Endometrium (tissue), 2 donors: ENCODE data around the gene TBC1D5.
"Not testable (repeated sequence)": the region's sequence is repeated elsewhere in the genome, so short reads cannot be mapped to it uniquely, and the experiment has no call there.

Source experiments
- FAIRE-seq: peaks from 2 replicates; lab custom pipeline; 2012; peaks lifted over from hg19 to GRCh38; lab: Jason Lieb, UNC
- donor health status: control.
- donor health status: control.

TBC1D5 gene

GRCh38 chr3:17642474-17642873 lies 100.0 kb downstream of the TBC1D5 start:
- FAIRE-seq = no peak

GRCh38 chr3:17640466-17640865 lies 102.0 kb downstream of the TBC1D5 start:
- FAIRE-seq = no peak

GRCh38 chr3:17639765-17640164 lies 102.7 kb downstream of the TBC1D5 start:
- no peak for FAIRE-seq

GRCh38 chr3:17639257-17639656 lies 103.2 kb downstream of the TBC1D5 start:
- no peak for FAIRE-seq

- no peak for FAIRE-seq
These were observed 104.1 kb downstream of the TBC1D5 start for GRCh38 chr3:17638356-17638755.

GRCh38 chr3:17635675-17636074 lies 106.8 kb downstream of the TBC1D5 start:
- FAIRE-seq = not testable (repeated sequence)

- no peak for FAIRE-seq
These were observed 107.5 kb downstream of the TBC1D5 start for GRCh38 chr3:17634964-17635363.

GRCh38 chr3:17634201-17634600 lies 108.2 kb downstream of the TBC1D5 start:
- no peak for FAIRE-seq

GRCh38 chr3:17632401-17633100 lies 109.9 kb downstream of the TBC1D5 start:
- no peak for FAIRE-seq

- FAIRE-seq = no peak
These were observed 110.8 kb downstream of the TBC1D5 start for GRCh38 chr3:17631609-17632008.

- FAIRE-seq = no peak
These were observed 113.0 kb downstream of the TBC1D5 start for GRCh38 chr3:17629400-17629799.

- FAIRE-seq = no peak
These were observed 116.0 kb downstream of the TBC1D5 start for GRCh38 chr3:17626395-17626794.

GRCh38 chr3:17625133-17625532 lies 117.3 kb downstream of the TBC1D5 start:
- no peak for FAIRE-seq

- FAIRE-seq = no peak
These were observed 119.0 kb downstream of the TBC1D5 start for GRCh38 chr3:17623464-17623863.

- no peak for FAIRE-seq
These were observed 122.5 kb downstream of the TBC1D5 start for GRCh38 chr3:17619968-17620367.

- not testable (repeated sequence) for FAIRE-seq
These were observed 129.4 kb downstream of the TBC1D5 start for GRCh38 chr3:17613017-17613416.

GRCh38 chr3:17607905-17608304 lies 134.5 kb downstream of the TBC1D5 start:
- no peak for FAIRE-seq

- FAIRE-seq = no peak
These were observed 136.5 kb downstream of the TBC1D5 start for GRCh38 chr3:17605934-17606333.

- FAIRE-seq = no peak
These were observed 137.4 kb downstream of the TBC1D5 start for GRCh38 chr3:17605032-17605431.

GRCh38 chr3:17602126-17602525 lies 140.3 kb downstream of the TBC1D5 start:
- no peak for FAIRE-seq

- no peak for FAIRE-seq
These were observed 149.5 kb downstream of the TBC1D5 start for GRCh38 chr3:17592956-17593355.

- no peak for FAIRE-seq
These were observed 152.0 kb downstream of the TBC1D5 start for GRCh38 chr3:17590465-17590864.

- no peak for FAIRE-seq
These were observed 152.5 kb downstream of the TBC1D5 start for GRCh38 chr3:17589888-17590287.

- FAIRE-seq = no peak
These were observed 154.0 kb downstream of the TBC1D5 start for GRCh38 chr3:17588422-17588821.
